EH (cell line): ENCODE measurements around the gene H1-8.
"Not testable (repeated sequence)": the region's sequence is repeated elsewhere in the genome, so short reads cannot be mapped to it uniquely, and the experiment has no call there.

ENCODE experiments used
- DNase-seq: peaks from one replicate; pipeline ENCODE4 v3.0.0-alpha.2; 2015; ENCODE audit warnings: low read depth

H1-8 gene, protein sequence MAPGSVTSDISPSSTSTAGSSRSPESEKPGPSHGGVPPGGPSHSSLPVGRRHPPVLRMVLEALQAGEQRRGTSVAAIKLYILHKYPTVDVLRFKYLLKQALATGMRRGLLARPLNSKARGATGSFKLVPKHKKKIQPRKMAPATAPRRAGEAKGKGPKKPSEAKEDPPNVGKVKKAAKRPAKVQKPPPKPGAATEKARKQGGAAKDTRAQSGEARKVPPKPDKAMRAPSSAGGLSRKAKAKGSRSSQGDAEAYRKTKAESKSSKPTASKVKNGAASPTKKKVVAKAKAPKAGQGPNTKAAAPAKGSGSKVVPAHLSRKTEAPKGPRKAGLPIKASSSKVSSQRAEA

DNA sequence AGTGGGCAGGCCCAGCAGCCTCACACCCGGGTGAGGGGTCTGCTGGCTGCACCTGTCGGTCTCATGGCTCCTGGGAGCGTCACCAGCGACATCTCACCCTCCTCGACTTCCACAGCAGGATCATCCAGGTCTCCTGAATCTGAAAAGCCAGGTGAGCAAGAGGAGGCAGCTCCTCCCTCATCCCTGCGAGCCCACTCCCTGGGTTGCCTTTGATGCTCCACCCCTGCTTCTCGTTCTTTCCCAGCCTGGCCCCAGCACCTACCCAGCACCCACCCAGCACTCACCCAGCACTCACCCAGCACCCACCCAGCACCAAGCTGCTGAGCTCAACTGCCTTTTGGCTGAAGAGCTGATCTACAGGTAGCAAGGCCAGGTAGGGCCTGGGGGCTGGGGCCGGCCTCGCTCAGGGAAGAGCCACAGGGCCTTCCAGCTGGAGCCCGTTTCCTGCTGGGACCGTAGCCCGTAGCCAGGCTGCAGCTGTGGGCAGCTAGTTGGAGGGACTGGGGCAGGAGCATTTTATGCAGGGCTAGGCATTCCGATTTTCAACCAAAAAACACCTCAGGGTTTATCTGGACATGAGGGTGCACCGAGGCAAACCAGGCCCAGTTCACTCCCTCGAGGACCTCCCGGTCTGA is at the start of gene H1-8:
H1-8 (plus strand) TSS at position 20 of the 635 bp plus-strand sequence; CDS start at position 64, 44 bp downstream.
- no peak for DNase-seq

DNA sequence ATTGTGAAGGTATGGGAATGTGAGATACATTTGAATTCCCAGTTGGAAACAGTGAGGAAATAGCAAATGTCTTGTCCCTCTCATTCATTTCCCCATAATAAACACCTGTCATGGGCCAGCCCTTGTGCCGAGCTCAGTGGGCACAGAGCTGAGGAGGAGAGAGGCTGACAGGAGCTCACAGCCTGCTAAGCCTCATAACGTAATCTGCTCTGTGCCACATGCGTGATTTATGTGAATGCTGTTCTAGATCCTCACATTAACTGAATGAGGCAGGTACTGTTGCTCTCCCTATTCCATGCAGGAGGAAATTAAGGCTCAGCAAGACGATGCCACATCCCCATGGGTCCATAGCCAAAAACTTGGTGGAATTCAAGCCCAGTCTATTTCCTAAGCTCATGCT is 49.8 kb upstream of the H1-8 start:
- no peak for DNase-seq

DNA sequence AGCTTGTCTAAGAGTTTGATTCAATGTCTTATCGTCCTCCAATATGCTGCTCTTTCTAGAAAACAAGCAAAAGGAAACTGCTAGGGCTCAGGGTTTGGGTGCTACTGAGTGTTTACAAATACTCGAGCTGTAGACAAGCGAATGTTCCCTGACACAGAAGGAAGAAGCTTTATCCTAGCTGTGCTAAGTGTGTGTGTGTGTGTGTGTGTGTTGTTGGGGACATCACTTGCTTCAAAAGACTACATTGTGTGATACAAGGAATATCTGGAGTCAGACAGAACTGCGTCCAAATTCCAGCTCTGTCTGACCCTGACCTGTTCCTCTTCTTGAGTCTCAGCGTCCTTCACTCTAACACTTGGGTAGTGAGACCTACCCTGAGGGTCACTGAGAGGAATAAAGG is 48.5 kb upstream of the H1-8 start:
- DNase-seq: not testable (repeated sequence)

DNA sequence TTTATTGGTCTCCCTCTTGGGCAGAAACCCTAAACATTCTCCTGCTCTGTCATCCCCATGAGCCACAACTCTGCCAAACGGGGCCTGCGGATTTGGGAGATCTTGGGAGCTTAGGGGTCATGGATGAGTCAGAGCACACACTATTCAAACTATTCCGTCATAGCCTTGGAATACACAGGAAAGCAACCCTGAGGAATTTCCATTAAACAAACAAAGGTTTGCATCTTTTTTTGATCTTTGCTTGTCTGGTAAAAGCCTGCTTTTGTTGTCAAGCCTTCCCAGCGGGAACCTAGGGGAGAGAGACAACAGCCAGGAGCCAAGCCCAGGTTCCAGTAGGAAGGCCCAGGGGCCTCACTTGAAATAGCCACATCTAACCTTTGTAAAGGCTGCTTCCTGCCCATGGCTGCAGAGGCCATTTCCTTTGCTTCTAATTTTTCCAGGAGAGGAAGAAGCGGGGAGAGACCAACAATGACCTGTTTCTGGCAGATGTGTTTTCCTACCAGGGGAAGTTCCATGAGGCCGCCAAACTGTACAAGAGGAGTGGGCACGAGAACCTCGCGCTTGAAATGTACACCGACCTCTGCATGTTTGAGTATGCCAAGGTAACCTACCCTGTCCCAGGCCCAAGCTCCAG is 47.9 kb upstream of the H1-8 start:
- DNase-seq: peak; percentile 88

DNA sequence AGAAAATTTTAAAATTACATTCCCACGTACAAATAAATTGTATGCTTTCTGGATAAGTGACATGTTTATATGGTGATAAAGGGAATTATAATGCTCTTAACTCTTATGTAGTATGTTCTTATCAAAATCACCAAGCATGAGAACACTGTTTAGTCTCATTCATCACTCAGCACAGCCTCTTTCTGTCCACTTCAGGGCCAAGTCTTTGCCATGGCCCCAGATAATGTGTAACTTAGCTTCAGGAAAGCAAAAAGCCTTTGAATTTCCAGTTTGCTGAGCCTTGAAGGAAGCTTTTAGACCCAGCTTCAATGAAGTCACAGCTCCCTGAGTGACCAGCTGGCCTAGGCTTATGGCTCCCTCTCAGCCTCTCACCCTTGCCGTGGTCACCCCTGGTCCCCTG is 45.1 kb upstream of the H1-8 start:
- DNase-seq: not testable (repeated sequence)

DNA sequence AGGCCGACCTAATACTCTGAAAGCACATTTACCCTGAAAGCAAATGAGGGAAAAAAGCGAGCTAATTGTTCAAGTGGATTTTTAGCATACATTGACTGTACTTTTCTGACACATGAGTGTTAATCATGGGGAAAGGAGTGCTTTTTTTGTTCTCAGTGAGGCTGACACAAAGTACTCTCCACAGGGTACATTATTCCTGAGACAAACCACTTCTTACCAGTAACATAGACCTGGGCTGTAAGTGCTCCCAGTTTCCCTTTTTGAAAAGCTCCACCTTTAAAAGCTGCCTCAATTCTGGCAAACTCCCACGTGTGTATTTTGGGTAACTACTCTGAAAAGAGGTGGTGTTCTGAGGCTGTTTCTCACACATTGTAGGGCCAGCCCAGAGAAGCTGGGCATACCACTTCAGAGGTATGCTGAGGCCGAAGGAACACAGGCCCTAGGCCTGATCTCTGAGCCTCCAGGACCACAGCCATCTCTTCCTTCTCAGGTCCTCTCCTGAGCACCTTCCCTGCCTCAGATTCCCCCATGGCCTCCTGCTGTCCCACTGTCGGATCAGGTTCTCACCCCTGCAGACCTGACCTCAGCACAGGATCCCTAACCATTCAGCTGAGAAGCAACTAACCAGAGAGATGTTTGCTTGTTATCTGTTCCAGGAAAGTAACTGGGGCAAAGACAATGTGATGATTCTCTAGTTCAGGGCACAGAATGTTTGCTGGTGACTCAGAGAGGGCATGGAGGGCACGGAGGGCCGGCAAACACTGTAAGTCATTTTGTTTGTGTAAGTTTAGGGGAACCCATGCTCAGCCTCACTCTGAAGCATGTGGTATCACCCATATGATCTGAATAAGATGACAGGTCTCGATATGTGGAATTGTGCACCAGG is 44.1 kb upstream of the H1-8 start:
- peak; percentile 9 for DNase-seq

DNA sequence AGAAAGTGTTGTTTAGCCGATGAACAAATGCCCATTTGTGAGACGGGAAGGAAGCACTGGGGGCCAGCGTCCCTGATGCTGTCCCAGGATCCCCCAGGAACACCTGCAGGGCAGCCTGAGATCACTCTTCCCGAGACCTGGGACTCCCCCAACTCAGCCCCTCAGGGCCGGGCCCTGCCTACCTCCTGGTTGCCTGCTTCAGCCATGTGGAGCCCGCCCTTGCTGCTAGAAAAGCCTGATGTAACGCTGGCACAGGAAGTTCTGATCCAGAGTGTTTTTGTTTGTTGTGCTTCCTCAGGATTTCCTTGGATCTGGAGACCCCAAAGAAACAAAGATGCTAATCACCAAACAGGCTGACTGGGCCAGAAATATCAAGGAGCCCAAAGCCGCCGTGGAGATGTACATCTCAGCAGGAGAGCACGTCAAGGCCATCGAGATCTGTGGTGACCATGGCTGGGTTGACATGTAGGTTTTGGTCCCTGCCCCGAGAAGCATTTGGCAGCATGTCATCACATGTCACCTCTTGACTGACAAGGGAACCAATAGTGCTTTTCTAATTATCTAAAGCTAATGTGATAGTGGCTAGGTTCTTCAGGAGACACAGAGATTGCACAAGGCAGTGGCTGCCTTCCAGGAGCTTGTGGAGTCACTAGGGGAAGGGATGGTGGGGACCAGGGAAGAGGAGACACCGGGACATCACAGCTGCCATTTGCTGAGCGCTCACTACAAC is 43.2 kb upstream of the H1-8 start:
- DNase-seq: peak; percentile 9

DNA sequence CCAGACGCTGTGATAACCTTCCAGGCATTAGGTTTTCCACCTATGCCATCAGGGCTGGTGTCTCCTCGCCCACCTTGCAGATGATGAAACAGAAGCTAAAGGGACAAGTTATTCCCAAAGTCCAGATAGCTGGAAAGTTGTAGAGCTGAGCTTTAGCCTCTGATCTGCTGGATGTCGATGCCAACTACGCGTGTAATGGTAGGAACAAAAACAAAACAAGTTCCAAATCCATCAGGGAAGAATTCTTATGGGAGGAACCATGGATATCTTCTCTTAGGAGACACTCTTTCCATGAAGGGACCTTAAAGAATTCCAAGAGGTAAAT is 42.7 kb upstream of the H1-8 start:
- DNase-seq: no peak

DNA sequence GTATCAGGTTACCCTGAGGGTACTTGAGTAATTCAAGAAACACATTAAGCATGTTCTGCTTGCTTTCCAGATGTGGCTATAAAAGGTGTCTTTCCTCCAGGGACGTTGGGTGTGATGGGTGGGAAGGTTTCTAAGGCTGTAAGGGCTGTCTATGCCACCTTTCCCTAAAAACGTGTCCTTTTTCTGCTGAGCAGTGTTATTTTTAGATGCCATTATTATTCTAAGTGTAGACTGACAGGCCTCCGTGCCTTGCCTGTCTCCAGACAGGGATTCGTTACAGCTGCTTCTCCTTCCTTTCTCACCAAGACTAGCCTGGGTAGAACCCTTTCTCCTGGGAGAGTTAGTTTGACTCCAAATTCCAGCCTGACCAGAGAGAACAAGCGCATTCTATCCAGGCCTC is 41.3 kb upstream of the H1-8 start:
- no peak for DNase-seq

DNA sequence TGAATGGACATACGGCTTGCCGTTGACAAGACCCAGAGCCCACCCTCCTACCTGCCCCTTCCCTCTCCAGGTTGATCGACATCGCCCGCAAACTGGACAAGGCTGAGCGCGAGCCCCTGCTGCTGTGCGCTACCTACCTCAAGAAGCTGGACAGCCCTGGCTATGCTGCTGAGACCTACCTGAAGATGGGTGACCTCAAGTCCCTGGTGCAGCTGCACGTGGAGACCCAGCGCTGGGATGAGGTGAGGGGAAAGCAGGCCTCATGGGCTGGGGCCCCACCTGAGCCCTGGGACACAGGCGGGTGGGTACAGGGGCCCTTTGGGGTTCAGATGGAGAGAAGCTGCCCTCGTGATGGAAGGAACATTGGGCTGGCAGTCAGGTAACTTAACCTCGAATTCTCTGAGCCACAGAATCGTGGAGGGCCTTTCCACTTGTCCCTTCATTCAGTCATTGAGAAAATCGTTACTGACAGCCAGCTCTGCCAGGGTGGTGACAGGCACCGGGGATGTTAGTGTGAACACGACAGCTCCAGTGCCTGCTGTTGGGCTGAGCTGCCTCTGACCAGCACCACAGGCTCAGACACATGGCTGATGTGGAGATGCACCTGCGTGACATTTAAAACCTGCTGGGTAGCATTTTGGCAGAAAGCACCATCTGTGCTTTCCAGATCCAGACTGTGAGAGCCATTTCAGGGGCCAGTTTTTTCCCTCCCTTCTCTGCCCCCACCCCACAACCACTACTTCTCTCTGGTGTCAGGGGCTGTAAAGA is 40.1 kb upstream of the H1-8 start:
- no peak for DNase-seq

DNA sequence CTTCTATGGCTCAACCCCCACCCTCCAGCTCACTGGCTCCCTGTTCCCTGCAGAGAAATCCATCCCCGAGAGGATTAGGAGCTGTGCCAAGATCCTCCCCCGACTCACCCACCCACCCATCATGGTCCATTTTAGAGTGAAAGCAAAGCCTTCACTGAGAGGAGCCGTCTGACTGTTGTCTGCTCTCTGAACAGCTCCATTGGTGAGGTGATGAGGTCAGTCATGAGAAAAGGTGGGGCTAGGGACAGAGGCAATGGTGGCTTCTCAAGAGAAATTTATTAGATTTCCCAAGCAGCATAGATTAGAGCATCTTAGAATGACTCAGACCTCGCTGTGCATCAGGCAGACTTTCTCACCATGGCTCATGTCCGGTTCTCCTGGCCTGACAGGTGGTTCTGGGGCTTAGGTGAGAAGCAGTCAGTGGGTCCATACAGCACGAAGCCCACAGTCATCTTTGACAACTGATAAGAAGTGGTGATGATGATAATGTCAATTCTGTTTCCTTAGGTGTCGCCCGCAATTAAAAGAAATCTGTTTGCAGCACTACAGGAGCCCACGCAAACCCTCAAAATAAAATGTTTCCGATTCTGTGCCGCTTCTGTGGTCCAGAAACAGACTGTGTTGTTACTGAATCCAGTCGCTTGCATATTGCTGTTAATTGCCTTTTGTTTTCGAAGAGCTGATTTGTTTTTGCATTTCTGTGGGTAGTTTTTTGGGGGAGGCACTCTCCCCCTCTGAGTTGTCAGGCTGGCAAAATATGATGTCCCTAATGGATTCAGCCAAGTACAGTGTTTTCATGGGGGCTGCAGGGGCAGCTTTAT is 39.3 kb upstream of the H1-8 start:
- DNase-seq: peak; percentile 22

DNA sequence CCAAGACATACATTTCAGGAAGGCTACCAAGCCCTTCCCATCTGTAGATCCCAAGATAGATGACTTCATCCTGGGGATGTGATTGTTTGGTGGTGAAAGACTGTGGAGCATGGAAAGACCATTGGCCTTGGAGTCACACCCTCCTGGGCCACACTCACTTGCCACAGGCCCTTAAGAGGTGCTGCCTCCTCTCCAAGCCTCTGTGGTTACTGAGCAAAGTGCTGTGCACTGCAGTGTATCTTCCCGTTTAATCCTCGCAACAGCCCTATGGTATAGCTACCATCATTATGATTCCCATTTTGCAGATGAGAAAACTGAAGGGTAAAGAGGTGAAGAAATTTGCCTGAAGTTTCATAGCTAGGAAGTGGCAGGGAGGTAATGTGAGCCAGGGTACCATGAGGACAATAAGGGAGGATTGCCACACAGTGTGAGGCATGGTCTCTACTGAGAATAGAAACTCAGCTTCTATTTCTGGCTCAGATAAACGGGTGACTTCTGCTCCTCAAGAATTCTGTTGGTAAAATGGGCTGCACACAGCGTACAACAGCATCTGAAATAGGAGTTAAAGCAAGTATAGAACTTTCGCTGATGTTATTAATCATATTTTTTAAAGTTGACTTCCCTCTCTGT is 38.4 kb upstream of the H1-8 start:
- DNase-seq: no peak

DNA sequence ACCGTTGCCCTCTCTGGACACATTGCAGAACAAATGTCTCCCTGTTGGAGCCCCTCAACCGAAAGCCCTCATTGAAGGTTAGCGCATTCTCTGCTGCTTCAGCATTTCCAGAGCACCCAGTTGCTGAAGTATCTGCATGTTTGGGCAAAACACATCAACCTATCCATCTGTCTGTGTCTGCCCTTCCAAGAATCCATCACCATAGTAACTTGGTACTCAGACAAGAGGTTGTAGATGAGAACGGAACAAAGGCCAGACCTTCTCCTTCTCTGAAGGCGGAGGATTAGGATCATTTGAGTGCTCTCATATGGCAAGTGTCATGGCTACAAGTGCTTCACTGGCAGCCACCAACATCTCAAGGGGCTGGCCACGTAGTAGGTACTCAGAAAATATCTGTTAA is 37.6 kb upstream of the H1-8 start:
- DNase-seq: no peak

DNA sequence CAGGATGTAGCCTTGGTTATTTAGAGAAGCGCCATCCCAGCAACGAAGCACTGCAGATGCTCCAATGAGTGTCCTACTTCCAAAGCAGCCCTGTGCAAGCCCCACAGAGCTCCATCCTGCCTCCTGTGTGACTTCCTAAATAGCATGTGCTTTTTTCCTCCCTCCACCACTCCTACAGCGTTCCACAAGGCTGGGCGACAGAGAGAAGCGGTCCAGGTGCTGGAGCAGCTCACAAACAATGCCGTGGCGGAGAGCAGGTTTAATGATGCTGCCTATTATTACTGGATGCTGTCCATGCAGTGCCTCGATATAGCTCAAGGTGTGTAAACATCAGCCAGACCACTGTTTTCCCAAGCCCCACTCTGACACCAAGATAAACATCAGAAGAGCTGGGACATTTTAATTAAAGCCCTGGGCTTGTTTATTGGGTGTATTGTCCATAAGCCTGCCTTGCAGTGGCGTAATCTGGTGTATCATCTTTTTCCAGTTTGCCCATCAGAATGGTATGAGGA is 36.7 kb upstream of the H1-8 start:
- DNase-seq: no peak

DNA sequence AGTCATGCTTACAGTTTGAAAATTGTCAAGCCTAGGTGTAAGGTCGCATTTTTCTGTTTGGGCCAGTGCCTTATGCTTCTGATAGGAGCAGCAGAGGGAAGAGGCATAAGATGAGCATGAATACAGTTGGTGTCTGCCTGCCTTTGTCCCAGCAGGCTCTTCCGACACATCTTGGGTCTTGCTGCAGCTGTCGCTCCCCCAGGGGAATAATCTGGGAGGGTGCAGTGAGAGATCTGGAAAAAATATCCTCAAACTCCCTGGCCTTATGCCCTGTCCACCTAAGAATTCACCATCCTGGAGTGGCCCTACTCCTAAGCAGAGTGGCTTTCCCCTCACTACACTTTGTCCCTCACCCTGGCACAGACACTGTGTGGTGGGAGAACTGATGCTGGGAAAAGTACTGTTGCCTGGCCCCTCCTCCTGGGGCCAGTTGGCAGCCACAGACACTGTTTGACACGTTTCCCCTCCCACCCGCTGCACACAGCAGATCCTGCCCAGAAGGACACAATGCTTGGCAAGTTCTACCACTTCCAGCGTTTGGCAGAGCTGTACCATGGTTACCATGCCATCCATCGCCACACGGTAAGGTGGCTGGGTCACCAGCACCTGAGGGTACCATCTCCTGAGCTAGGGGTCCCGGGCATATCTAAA is 35.7 kb upstream of the H1-8 start:
- no peak for DNase-seq

DNA sequence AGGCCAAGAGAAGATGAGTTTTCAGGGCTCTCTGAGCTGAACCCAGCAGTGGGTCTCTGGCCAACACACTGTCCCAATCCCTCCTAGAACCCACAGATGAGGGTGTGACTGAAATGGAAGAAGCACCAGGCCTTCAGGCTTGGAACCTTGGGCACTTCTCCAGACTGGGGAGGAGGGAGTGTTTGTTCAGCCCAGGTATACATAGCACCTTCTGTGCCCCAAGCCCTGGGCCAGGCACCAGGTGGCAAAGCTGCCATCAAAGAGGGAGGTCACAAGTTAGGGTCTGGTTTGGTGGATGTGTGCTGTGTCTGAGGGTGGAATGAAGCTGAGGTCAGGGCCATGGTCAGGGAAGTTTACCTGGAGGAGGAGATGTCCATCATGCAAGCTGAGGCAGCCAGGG is 30.4 kb upstream of the H1-8 start:
- no peak for DNase-seq

DNA sequence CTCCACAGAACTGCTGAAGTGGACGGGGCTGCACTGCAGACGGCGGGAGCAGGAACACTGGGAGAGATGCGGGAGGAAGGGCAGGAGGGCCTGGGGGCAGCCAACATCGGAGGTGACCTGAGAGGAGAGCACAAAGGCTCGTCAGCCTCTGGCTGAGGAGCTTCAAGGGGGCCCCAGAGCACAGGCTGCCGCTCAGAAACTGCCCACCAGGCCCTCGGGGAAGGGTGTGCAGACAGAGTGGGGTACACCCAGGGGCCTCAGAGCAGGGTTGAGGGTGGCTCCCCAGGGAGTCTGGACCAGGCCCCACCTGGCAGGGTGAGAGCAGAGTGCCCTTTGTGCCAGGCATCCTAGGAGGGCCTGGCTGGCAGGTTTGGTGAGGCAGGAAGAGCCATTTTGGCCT is 29.3 kb upstream of the H1-8 start:
- no peak for DNase-seq

DNA sequence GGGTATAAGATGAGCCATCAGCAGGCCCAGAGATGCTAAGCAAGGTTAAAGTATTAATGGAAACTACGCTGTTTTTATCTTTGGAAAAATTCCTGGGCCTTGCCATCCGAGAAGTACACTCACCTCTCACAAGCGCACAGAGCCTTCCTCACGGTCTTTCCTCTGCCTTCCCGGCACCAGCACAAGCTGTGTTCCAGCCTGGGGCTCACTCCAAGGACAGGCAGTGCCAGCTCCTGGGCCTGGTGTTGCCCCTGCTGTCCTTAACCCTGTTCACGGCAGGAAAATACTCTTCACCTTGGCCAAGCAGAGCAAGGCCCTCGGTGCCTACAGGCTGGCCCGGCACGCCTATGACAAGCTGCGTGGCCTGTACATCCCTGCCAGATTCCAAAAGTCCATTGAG is 28.9 kb upstream of the H1-8 start:
- DNase-seq: no peak

DNA sequence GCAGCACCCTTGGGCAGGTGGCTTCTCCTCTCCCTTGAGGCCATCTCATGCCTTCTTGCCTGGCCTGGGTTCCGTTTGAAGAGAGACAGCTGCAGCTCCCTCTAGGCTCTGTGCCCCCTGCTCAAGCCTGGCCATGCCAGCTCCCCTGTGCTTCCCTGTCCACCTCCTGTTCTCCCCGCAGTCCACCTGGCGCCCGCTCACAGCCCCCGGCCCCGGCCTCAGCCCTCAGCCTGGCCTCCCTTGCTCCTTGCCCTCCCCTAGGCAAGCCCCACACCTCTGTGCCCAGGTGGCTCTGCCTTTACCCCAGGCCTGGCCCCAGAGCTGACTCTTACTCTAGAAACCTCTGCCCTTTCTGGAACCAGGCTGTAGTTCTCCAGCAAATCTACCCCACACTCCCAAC is 28.4 kb upstream of the H1-8 start:
- DNase-seq: no peak
